ENCODE measurements around the gene FOXJ2.
A peak's percentile ranks its signal among the peaks of the same experiment; 100 is the strongest.
"Not testable (repeated sequence)": the region's sequence is repeated elsewhere in the genome, so short reads cannot be mapped to it uniquely, and the experiment has no call there.

Gene FOXJ2

DNA sequence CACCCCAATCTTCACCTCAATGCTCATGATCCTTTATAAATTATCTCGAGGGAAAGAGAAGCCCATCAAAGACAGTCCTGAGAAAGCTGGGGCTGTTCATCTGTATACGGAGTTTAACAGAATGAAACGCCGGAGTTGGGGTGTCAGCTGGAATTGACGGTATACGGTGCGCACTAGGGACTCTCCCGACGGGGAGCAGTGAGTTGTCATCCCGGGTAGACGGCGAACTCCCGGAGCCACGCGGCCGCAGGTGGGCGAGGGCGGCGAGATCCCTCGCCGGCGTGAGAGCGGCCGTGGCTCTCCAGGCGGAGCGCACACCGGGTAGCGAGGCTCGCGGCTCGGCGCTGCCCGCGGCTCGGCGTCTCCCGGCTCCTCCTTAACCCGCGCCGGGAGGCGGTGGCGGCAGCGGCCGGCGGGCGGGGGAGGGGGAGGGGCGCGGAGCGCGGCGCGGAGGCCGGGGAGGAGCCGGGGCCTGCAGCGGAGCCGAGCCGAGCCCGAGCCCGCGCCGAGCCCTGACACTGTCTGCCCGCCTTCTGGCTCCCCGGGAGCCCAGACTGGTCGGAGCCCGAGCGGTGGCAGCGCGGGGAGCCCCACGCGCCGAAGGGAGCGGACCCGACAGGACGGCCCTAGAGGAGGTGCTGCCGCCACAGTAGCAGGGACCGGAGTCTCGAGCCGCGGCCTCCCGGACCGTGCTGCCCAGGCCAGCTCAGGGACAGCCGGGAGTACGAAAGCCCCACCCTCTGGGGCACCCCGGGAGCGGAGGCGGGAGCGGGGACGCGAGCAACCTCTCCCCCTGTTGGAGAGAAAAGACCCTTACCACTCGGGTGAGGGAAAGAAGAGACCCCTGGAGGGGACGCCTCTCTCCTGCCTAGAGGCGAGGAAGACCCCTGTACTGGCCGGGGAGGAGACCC, at the start of gene FOXJ2:
Gene FOXJ2 (plus strand): TSS at position 475 of the 911 bp plus-strand sequence. CDS start 7,117 bp downstream, outside the sequence.
- DNase-seq, result peak; percentile 16

DNA sequence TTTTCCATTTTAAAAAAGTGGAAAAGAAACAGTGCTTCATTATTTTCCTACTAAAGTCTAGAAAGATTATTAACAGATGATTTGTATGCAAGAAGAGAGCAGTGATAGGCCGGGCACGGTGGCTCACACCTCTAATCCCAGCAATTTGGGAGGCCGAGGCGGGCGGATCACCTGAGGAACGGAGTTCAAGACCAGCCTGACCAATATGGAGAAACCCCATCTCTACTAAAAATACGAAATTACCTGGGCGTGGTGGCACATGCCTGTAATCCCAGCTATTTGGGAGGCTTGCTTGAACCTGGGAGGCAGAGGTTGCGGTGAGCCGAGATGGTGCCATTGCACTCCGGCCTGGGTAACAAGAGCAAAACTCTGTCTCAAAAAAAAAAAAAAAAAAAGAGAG, 49.5 kb upstream of the FOXJ2 start:
- DNase-seq, result not testable (repeated sequence)

DNA sequence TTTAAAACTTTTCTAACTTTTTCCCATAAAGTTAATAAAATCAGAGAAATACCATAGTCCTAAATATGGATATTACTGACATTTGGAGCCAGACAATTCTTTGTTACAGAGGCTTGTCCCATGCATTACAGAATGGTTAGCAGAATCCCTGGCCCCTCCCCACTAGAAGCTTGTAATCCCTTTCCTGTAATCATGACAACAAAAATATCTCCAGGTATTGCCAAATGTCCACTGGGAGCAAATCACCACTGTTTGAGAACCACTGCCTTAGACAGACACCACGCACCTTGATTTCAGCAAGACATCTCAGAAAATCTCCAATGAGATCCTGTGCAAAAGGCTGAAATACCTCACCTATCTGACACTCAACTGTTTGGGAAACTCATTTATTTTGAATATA, 49.1 kb upstream of the FOXJ2 start:
- not testable (repeated sequence) for DNase-seq

DNA sequence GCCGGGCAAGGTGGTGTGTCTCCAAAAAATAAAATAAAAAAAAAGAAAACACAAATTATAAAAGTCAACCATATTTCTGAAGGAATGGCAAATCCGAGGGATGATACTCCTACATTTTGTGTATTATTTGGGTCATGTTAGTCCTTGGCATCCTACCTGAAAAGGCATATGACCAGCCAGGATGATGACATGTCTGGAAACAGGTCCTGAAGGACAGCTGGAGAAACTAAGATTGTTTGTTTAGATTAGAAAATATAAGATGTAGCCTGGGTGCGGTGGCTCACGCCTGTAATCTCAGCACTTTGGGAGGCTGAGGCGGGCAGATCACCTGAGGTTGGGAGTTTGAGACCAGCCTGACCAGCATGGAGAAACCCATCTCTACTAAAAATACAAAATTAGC, 47.6 kb upstream of the FOXJ2 start:
- DNase-seq, result no peak

DNA sequence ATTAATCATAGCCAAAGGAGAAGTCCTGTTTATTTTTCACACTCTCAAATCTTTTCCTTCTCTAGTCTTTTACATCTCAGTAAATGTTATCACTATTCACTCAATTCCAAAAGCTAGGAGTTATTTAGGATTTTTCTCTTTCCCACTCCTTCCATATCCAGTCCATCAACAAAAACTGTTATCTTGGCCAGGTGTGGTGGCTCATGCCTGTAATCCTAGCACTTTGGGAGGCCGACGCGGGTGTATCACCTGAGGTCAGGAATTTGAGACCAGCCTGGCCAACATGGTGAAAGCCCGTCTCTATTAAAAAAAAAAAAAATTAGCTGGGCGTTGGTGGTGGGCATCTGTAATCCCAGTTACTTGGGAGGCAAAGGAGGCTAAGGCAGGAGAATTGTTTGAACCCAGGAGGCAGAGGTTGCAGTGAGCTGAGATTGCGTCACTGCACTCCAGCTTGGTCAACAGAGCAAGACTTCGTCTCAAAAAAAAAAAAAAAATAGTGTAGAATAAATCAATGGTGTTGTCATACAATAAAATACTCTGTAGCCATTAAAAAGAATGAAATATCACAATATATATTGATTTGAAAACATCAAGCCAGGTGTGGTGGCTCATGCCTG, 46.6 kb upstream of the FOXJ2 start:
- no peak for DNase-seq

DNA sequence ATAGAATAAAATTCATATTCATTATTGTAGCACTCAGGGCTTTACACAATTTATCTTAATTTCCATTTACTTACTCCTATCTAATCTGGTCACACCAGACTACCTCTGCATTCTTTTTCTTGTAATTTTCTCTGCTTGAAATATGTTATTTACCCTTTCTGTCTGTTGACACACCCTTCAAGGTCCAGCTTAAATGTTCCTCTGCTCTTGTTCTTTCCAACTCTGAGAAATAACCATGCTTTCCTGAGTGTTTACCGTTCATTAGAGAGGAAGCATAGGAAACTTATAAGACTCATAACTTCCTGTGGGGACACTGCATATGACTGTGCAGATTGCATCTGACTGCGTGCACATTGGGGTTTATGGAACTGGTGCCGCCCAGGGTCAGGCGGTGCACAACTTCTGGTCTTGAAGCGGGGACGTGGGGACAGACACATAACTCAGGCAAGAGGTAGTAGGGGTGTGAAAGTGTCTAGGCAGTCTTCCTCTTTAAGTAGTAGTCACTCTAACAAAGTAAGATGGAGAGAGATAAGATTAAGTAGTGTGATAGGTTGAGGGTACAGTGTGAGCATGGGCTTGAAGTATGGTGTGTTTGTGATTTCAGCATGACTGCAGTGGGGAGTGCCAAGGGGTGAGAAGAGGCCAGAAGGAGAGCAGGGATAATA, 42.6 kb upstream of the FOXJ2 start:
- DNase-seq, result no peak

DNA sequence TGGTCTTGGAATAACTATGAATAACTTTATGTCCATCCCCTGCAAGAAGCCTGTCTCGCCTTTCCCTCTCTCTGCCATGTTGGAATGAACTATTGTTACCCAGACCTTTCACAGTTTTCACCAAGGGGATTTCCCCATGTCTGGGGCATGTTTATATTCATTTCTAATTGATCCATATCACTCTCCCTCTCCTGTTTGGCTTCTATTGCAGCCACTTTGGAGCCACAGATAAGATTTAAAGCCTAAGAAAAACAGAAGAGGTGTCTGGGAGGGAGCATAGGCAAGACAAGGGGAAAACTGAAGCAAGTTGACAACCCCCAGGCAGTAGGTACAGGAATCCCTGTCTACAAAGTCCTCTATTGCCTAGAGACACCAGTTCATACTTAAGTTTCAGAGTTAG, 41.0 kb upstream of the FOXJ2 start:
- DNase-seq, result no peak

DNA sequence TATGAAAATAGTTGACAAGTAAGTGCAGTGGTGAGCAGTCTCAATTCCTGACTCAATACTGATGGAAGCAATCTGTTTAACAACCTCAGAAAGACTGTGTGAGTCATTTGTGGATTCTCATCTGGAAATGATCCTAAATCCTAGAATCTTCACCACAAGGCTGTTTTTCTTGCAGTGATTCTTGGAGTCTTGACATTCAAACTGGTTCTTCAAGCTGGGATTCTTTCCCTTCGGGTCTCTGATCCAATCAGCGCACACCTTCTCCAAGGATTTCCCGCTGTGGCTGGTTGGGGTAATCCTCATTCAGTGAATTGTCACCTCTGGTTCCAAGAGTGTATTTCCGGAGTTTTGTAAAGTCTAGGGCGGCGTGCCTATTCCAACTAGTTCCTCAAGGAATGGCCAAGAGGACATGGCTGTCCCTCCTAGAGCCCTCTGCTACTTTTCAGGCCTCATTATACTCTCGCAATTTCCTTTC, 37.7 kb upstream of the FOXJ2 start:
- DNase-seq, result no peak

DNA sequence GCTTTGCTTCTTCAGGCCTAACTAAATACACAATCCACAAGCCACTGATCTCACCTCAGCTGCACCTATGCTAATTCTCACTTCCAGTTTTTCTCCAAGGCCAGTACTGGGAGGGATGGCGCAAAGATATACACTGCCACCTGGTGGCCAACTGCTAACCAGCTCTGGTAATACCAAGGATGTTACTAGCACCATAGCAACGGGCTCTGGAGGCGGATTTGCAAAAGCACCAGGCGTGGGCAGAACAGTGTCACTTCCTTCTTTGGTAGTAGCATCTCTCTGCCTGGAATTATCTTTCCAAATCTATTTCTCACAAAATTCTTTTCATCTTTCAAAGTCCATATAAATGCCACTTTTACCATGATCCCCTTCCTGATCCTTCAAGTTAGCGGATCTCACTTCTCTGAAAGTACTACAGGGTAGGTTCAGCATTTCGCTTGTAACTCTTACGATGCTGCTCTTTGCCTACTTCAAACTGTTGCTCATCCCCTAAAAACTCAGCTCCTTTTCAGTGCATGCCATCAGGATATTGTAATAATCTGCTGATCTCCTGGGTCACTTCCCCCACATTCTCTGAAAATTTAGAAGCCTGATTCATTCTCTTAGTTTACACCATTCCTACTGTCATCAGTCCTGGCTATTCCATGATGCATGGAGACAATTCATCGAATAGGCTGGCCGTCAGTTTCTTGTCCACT, 37.1 kb upstream of the FOXJ2 start:
- DNase-seq, result peak; percentile 62

DNA sequence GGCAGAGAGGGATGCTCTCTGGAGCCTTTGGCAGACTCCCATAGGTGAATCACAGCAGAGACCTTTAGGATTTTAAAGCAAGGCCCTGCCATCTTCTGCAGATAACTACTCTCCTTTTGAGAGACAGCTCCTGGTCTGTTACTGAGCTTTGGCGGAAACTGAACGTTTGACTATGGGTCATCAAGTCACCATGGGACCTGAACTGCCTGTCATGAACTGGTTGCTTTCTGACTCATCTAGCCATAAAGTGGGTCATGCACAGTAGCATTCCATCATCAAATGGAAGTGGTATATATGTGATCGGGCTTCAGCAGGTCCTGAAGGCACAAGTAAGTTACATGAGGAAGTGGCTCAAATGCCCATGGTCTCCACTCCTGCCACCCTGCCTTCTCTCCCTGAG, 31.7 kb upstream of the FOXJ2 start:
- not testable (repeated sequence) for DNase-seq

DNA sequence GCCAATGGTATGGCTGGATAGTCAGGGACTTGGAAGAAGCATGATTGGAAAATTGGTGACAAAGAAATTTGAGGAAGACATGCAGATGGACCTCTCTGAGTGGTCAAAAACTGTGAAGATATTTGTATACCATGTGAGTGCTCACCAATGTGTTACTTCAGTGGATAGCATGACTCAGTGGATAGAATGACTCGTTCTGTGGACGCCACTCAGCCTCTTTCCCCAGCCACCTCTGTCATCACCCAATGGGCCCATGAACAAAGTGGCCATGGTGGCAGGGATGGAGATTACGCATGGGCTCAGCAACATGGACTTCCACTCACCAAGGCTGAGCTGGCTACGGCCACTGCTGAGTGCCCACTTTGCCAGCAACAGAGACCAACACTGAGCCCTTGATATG, 31.0 kb upstream of the FOXJ2 start:
- DNase-seq, result not testable (repeated sequence)

DNA sequence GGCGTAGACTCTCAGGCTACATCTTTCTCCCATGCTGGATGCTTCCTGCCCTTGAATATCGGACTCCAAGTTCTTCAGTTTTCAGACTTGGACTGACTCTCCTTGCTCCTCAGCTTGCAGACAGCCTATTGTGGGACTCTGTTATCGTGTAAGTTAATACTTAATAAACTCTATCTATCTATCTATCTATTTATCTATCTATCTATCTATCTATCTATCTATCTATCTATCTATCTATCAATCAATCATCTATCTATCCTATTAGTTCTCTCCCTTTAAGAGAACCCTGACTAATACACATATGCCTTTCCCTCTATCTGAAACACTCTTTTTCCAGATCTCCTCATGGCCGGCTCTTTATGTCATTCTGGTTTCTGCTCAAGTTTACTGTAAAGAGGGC, 27.6 kb upstream of the FOXJ2 start:
- DNase-seq, result not testable (repeated sequence)

DNA sequence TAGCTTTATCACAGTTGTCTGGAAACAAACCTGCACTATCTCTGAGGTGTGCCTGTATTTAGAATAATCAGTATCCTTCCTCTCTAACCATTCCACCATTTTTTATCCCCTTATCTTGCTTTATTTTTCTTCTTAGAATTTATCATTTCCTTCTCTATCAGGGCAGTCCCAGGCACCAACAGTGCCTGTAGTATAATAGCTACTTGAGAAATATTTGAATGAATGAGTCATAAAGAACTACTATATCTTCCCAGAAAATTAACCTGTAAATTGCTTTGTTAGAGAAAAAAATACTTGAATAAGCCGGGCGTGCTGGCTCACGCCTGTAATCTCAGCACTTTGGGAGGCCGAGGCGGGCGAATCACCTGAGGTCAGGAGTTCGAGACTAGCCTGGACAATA, 21.2 kb upstream of the FOXJ2 start:
- no peak for DNase-seq

DNA sequence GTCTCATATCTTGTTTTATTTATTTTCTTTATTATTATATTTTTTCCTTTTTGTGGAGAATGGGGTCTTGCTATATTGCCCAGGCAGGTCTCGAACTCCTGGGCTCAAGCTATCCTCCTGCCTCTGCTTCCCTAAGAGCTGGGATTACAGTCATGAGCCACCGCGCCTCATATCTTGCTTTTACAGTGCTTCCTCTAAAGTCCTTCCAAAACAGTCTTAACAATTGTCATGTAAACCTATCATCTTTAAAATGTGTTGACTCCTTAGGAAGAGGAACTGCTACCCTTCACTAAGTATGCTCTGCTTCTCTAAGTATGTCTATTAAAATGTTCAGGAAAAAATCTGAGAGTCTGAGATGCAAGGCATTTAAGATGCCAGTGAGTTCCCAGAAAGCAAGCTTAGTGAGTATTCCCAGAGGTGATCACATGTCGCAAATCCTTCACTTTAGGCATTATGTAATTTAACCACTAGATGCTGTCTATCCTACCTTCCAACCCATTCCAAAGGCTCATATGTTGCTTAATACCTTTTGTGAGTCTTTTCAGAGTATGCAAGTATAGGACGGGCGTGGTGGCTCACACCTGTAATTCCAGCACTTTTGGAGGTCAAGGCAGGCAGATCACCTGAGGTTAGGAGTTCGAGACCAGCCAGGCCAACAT, 19.7 kb upstream of the FOXJ2 start:
- no peak for DNase-seq

DNA sequence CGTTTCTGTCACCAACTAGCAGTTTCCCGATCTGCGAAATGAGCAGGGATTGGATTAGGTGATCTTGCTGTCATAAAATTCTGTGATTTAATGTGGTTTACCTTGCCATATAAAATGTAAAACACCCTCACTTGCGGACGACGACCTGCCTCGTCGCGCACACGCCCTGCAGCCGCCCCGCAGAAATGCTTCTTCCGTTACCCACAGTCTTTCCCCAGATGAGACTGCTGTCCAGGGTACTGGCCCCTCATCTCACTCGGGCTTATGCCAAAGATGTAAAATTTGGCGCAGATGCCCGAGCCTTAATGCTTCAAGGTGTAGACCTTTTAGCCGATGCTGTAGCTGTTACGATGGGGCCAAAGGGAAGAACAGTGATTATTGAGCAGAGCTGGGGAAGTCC, 17.7 kb upstream of the FOXJ2 start:
- DNase-seq, result no peak

DNA sequence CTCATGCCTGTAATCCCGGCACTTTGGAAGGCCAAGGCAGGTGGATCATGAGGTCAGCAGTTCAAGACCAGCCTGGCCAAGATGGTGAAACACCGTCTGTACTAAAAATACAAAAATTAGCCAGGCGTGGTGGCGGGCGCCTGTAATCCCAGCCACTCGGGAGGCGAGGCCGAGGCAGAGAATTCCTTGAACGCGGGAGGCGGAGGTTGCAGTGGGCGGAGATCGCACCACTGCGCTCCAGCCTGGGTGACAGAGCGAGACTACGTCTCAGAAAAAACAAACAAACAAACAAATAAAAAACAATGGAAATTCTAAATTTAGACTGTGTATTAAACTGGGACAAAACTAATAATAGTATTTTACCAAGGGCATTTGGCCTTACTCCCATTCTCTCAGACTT, 14.3 kb upstream of the FOXJ2 start:
- not testable (repeated sequence) for DNase-seq

DNA sequence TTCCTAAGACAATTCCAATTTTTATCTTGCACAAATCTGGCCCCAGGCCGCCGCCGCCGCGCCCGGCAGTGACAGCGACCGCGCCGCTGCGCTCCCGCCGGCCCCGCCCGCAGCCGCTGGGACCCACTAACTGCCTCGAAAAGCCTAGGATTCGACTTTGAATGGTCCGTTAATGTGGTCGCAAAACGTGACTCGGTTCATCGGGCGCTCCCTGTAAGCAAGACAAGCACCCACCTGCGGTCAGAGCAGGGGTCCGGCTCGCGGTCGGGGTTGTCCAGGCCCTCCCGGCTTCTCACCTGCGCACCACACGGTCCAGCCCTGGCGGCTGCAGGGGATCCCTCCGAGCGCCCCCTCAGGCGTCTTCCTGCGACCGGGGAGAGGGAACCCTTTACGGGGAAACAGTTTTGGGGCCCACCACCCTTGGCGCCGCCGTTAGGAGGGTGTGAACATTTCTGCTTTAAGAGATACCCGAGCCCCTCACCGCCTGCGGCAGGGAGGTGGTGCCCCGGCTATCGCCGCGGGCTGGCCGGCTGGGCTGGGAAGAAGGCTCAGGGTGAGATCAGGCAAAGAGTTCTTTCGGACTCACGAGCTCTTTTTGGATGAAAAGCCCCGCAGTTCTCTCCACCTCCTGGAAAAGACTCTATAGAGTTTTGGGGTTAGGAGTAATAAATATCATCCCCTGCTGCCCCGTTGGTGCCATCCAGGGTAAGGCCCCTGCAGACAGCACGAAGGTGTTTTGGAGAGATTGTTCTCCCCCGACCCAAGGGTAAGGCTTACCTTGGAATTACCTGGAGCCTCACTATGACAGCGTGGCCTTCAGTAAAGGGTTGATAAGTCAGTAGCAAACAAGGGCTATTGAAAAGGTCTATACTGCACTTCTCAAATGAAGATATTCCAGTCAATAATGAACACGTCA, 13.6 kb upstream of the FOXJ2 start:
- DNase-seq, result no peak

DNA sequence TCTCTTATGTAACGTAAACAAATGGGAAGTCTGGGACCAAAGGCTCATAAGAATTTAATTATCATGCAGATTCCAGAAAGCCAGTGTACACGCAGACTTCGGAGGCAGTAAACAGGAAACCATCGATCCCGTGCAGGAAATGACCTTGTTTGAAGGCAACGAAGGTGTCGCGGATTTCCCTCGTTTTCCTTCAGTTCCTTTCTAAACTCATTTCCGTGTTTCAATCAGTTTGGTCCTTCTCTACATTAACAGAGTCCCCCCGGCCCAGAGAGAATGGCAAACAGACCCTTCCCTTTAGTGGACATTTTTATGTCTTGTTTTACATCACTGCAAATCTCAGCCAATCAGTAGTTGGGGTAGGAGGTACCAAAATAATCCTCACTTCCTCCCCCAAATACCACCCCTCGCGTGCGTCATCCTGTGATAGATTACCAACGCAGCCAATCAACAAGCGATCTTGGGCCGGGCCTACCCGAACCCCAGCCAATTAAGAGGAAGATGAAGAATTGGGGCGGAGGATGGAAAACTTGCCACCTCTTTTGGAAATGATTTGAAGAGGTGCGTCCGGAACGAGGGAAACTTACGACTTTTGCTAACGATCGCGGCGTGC, 6.1 kb upstream of the FOXJ2 start:
- peak; percentile 77 for DNase-seq

DNA sequence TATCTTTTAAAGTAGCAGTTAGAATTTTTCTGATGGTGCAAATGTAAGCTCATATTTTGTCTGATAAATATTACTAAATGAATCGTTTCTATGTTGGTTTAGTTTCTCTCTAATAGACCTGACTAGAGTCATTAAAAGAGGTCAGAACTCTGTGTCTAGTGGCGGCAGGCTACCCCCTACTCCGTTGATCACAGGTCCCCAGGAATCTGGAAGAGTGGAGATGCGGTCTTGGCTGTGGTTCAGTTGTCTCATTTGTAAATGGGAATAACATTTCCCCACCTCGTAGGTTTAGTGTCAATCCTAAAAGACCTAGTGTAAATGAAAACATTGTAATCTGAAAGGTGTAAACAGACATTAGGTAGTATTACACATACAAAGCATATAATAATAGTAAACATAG, 4.7 kb upstream of the FOXJ2 start:
- DNase-seq, result no peak

DNA sequence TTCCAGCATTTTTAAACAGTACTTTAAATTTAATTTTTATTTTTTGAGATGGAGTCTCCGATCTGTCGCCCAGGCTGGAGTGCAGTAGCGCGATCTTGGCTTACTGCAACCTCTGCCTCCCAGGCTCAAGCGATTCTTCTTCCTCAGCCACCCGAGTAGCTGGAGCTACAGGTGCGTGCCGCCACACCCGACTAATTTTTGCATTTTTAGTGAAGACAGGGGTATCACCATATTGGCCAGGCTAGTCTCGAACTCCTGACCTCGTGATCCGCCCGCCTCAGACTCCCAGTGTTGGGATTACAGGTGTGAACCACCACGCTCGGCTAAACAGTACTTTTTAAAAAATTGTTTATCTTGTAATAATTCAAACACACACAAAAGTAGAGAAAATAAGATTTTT, 4.2 kb upstream of the FOXJ2 start:
- DNase-seq, result no peak

DNA sequence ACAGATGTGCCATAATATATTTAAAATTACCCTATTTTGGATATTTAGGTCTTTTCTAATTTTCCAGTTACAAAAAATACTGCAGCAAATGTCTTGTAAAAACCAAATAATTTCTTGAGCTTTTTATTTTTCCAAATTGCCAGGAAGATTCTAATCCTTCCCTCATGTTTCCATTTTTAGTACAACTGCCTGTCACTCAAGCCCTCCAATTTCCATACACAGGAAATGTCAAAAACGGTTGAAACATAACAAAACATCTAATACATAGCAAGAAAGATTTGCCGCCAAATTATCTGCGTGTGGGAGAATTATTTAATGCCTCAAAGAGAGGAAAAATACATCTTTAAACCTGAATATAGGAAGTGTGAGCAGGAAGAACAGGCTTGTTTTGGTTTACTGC, 2.3 kb upstream of the FOXJ2 start:
- no peak for DNase-seq

Data from GOT3 (cell line).